Muscle of leg (tissue), 11 donors: ENCODE results near the gene ACOT8. TPM values are rescaled to one million over a fixed set of nuclear protein-coding genes. Genes with fewer than 3 reads are reported as not detected.
"Not testable (repeated sequence)": the region's sequence is repeated elsewhere in the genome, so short reads cannot be mapped to it uniquely, and the experiment has no call there.

Source experiments
- DNase-seq: peaks from one replicate; pipeline ENCODE4 v3.0.0; 2013
- H3K27ac ChIP-seq: one replicate; pipeline ENCODE4 v1.5.1; 2013; ENCODE audit warnings: mild to moderate bottlenecking, low read length, control low read depth
- H3K27me3 ChIP-seq: one replicate; pipeline ENCODE4 v1.6.1; 2013; ENCODE audit warnings: low read length; ENCODE audit not compliant: control insufficient read depth, insufficient read depth
- H3K36me3 ChIP-seq: one replicate; pipeline ENCODE4 v1.6.1; 2013; ENCODE audit warnings: low read length; ENCODE audit not compliant: control insufficient read depth, insufficient read depth
- H3K4me1 ChIP-seq: one replicate; pipeline ENCODE4 v1.6.1; 2013; ENCODE audit warnings: low read length; ENCODE audit not compliant: control insufficient read depth, insufficient read depth
- H3K4me3 ChIP-seq: one replicate; pipeline ENCODE4 v1.5.1; 2013; ENCODE audit warnings: low read length, control low read depth
- H3K9me3 ChIP-seq: replicated peaks from 2 replicates; pipeline ENCODE4 v1.6.1; 2013; ENCODE audit warnings: low read depth, low read length; ENCODE audit not compliant: control insufficient read depth
- WGBS: methylation state at CpG from one replicate; pipeline ENCODE4 v1.1.5; 2013; ENCODE audit warnings: missing lambda C conversion rate; ENCODE audit not compliant: insufficient coverage; 5-methylcytosine and 5-hydroxymethylcytosine counted together
- polyA plus RNA-seq, 8 donors: library from polyadenylated mRNA; unstranded; fragments of 120-200 nt; gene quantifications; one replicate each; pipeline versions ENCODE4 v1.2.1 to v1.2.3, GENCODE V29; 2013; ENCODE audit warnings: inconsistent platforms in 1 of 8, low replicate concordance in 1 of 8; ENCODE audit not compliant: insufficient read length in 8 of 8, insufficient read depth in 1 of 8
- total RNA-seq: library from RNA; stranded (reverse); fragments of 120-200 nt; gene quantifications from one replicate; pipeline ENCODE4 v1.2.4, GENCODE V29; 2013

ACOT8 gene
- total and polyA plus RNA-seq, 9 donors, result 16.8 to 22.5 (median 19.5) TPM

DNA sequence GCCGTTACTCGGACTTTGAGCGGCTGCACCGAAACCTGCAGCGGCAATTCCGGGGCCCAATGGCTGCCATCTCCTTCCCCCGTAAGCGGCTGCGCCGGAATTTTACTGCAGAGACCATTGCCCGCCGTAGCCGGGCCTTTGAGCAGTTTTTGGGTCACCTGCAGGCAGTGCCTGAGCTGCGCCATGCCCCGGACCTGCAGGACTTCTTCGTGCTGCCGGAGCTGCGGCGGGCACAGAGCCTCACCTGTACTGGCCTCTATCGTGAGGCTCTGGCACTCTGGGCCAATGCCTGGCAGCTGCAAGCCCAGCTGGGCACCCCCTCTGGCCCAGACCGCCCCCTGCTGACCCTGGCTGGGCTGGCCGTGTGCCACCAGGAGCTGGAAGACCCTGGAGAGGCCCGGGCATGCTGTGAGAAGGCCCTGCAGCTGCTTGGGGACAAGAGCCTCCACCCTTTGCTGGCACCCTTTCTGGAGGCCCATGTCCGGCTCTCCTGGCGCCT lies 16.4 kb downstream of the ACOT8 start:
- Histone ChIP-seq H3K4me1 (peaks cover 31% of the 10 kb centered on the region), H3K27me3 (no peaks in the 10 kb centered on the region), H3K4me3 (no peak overlapping the region), H3K27ac (no peak overlapping the region), H3K36me3 (peaks cover 63% of the 10 kb centered on the region), H3K9me3 (no peaks in the 10 kb centered on the region)
- no peak for DNase-seq
- WGBS, result 90% methylated on average over 23 of the region's 25 CpGs

- Histone ChIP-seq H3K36me3 (peaks cover 39% of the 10 kb centered on the region), H3K4me3 (no peak overlapping the region), H3K9me3 (no peaks in the 10 kb centered on the region), H3K27ac (no peak overlapping the region), H3K27me3 (no peaks in the 10 kb centered on the region), H3K4me1 (peaks cover 41% of the 10 kb centered on the region)
- WGBS, result 20% methylated on average over 1 of the region's 1 CpG
- DNase-seq, result no peak
Observed at GRCh38 chr20:45836841-45837240, 20.4 kb downstream of the ACOT8 start.

GRCh38 chr20:45835825-45836224 lies 21.4 kb downstream of the ACOT8 start:
- peak; percentile 68 for DNase-seq
- 33% methylated on average over 4 of the region's 5 CpGs for WGBS
- Histone ChIP-seq H3K27me3 (no peaks in the 10 kb centered on the region), H3K27ac (peak overlapping the region; percentile 59), H3K36me3 (peaks cover 29% of the 10 kb centered on the region), H3K9me3 (no peaks in the 10 kb centered on the region), H3K4me3 (peak overlapping the region; percentile 5), H3K4me1 (peaks cover 32% of the 10 kb centered on the region)

GRCh38 chr20:45835329-45835765 lies 21.8 kb downstream of the ACOT8 start:
- Histone ChIP-seq H3K36me3 (peaks cover 25% of the 10 kb centered on the region), H3K4me1 (peaks cover 32% of the 10 kb centered on the region), H3K27me3 (no peaks in the 10 kb centered on the region), H3K27ac (peak overlapping the region; percentile 59), H3K9me3 (no peaks in the 10 kb centered on the region), H3K4me3 (peak overlapping the region; percentile 5)
- no peak for DNase-seq
- 80% methylated on average over 1 of the region's 3 CpGs for WGBS

DNA sequence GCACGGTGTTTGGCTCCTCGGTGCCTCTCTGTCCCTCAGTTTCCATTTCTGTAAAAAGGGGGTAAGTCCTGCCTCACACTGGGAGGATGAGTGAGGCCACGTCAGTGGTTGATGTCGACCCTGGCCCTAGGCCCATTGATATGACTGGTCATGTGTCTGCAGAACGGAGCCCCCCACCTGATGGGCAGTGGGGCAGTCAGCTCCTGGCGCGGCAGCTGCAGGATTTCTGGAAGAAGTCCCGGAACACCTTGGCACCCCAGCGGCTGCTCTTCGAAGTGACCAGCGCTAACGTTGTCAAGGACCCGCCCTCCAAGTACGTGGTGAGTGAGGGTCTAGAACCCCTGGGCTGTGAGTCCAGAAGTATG lies 22.4 kb downstream of the ACOT8 start:
- Histone ChIP-seq H3K4me3 (peak overlapping the region; percentile 61), H3K4me1 (peaks cover 36% of the 10 kb centered on the region), H3K27me3 (no peaks in the 10 kb centered on the region), H3K9me3 (no peaks in the 10 kb centered on the region), H3K27ac (peak overlapping the region; percentile 94), H3K36me3 (peaks cover 20% of the 10 kb centered on the region)
- no peak for DNase-seq
- 76% methylated on average over 12 of the region's 14 CpGs for WGBS

- peaks cover 20% of the 10 kb centered on the region for H3K36me3 ChIP-seq
- no peaks in the 10 kb centered on the region for H3K27me3 ChIP-seq
- peak overlapping the region; percentile 61 for H3K4me3 ChIP-seq
- H3K27ac ChIP-seq, result peak overlapping the region; percentile 94
- DNase-seq, result peak; percentile 89
- 1% methylated on average over 68 of the region's 71 CpGs for WGBS
- H3K9me3 ChIP-seq, result no peaks in the 10 kb centered on the region
- H3K4me1 ChIP-seq, result peaks cover 40% of the 10 kb centered on the region
Observed at GRCh38 chr20:45833883-45834796, 23.1 kb downstream of the ACOT8 start.

- Histone ChIP-seq H3K4me3 (peak within 1 kb of the TSS; percentile 61), H3K9me3 (no peaks in the 10 kb centered on the region), H3K27me3 (no peaks in the 10 kb centered on the region), H3K27ac (peak within 1 kb of the TSS; percentile 94), H3K36me3 (peaks cover 20% of the 10 kb centered on the region), H3K4me1 (peaks cover 49% of the 10 kb centered on the region)
- DNase-seq, result peak; percentile 91
- 5% methylated on average over 25 of the region's 35 CpGs for WGBS
Observed at GRCh38 chr20:45833030-45833882, 23.9 kb downstream of the ACOT8 start, which contains the start of gene SNX21. Gene SNX21 (plus strand): TSS chr20:45833799. CDS start chr20:45833920, 121 bp downstream.

- H3K4me1 ChIP-seq, result peaks cover 53% of the 10 kb centered on the region
- WGBS, result 60% methylated on average over 1 of the region's 4 CpGs
- H3K27ac ChIP-seq, result peak overlapping the region; percentile 94
- no peak overlapping the region for H3K4me3 ChIP-seq
- H3K36me3 ChIP-seq, result peaks cover 20% of the 10 kb centered on the region
- no peaks in the 10 kb centered on the region for H3K27me3 ChIP-seq
- H3K9me3 ChIP-seq, result no peaks in the 10 kb centered on the region
- DNase-seq, result no peak
Observed at GRCh38 chr20:45832619-45833018, 24.6 kb downstream of the ACOT8 start.

DNA sequence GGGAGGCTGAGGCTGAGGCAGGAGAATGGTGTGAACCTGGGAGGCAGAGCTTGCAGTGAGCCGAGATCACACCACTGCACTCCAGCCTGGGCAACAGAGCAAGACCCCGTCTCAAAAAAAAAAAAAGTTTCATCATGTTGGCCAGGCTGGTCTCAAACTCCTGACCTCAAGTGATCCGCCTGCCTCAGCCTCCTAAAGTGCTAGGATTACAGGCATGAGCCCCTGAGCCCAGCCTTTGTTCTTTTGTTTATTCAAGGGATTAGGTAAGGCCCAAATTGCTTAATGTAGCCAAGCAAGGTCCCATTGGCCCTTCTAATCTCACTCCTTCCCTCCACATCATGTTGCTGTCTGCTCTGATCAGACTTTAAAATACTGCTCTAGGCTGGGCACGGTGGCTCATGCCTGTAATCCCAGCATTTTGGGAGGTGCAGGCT lies 27.5 kb downstream of the ACOT8 start:
- peaks cover 49% of the 10 kb centered on the region for H3K4me1 ChIP-seq
- DNase-seq, H3K9me3 ChIP-seq, H3K36me3 ChIP-seq, H3K4me3 ChIP-seq, H3K27ac ChIP-seq, H3K27me3 ChIP-seq: not testable (repeated sequence)
- WGBS, result 100% methylated on average over 1 of the region's 4 CpGs

DNA sequence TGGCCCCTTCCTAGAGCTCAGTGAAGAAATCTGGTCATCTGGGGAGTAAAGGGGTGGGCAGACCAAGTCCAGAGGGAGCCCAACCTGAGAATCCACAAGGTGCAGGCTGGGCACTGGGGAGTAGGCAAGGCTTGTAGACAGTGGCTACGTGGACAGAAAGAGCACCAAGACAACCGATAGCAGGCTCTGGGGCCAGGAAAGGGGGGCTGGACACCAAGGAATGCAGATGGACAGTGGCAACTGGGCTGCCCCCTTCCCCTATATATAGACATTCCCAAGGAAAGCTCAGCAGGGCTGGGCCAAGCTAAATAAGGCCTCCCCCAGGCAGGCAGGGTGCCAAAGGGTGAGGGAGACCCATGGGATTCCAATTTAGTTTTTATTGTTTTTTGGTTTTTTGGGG lies 28.6 kb downstream of the ACOT8 start:
- H3K4me3 ChIP-seq, result no peak overlapping the region
- 73% methylated on average over 2 of the region's 2 CpGs for WGBS
- H3K36me3 ChIP-seq, result peaks cover 9% of the 10 kb centered on the region
- H3K9me3 ChIP-seq, result no peaks in the 10 kb centered on the region
- peaks cover 8% of the 10 kb centered on the region for H3K27me3 ChIP-seq
- peak overlapping the region; percentile 96 for H3K27ac ChIP-seq
- DNase-seq, result peak; percentile 87
- peaks cover 52% of the 10 kb centered on the region for H3K4me1 ChIP-seq
